ENCODE results near the gene ECHS1. TPM values are rescaled to one million over a fixed set of nuclear protein-coding genes. Genes with fewer than 3 reads are reported as not detected.

Gene ECHS1
- total RNA-seq, 2 experiments from 2014 or later, result 46.2 to 48.3 TPM

DNA sequence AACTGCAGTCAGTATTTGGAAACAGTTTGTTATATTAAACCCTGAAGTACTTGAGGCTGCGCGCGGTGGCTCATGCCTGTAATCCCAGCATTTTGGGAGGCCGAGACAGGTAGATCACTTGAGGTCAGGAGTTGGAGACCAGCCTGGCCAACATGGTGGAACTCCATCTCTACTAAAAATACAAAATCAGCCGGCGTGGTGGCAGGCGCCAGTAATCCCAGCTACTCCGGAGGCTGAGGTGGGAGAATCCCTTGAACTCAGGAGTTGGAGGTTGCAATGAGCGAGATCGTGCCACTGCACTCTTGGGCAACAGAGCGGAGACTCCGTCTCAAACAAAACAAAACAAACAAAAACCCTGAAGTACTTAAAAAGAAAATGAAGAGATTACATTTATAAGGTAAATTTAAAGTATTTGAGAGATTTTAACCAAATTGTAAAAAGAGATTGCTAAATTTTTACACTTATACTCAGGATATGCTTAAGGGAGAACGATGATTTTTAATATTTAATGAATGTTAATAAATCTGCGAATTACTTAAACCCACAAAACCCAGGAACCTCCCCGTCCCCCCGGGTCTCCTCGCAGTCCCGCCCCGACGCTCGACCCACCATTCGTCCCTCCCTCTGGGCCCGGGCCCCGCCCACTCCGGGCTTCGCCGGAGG, 20.4 kb upstream of the ECHS1 start:
- Histone ChIP-seq H3K27ac (ENCODE audit: low read depth, low read length, poor library complexity, severe bottlenecking) (peak overlapping the region; percentile 55), H3K36me3 (ENCODE audit: insufficient read depth, low read length) (peaks cover 31% of the 10 kb centered on the region), H4K20me1 (ENCODE audit: insufficient read depth, low read length) (no peaks in the 10 kb centered on the region), H3K4me1 (ENCODE audit: insufficient read depth, low read length, poor library complexity, severe bottlenecking) (peaks cover 57% of the 10 kb centered on the region), H3K9me3 (ENCODE audit: low read length) (no peaks in the 10 kb centered on the region), H3K4me3 (ENCODE audit: low read depth, low read length, poor library complexity, severe bottlenecking) (peak overlapping the region; percentile 99), H3K79me2 (ENCODE audit: insufficient read depth, low read depth, low read length) (peaks cover 50% of the 10 kb centered on the region), H2AFZ (ENCODE audit: low read length) (peak overlapping the region; percentile 27; the same call in 1 of the 2 replicates), H3K9me2 (ENCODE audit: insufficient read depth, low read length) (no peaks in the 10 kb centered on the region), H3K4me2 (ENCODE audit: low read length) (peak overlapping the region; percentile 67)
- intact Hi-C loops (cut with micrococcal nuclease; ENCODE audit: unreplicated experiment), result loop anchor here (5.0 kb wide), 2 partner anchors 86 to 1236 kb away; partner anchors contain the start of genes TUBGCP2 and ZNF511
- no peak for TF ChIP-seq EZH2phosphoT487 (IDR thresholded peaks at IDR 0.05; ENCODE audit: borderline replicate concordance, low read depth, low read length)
- TF ChIP-seq, protein P1, sequence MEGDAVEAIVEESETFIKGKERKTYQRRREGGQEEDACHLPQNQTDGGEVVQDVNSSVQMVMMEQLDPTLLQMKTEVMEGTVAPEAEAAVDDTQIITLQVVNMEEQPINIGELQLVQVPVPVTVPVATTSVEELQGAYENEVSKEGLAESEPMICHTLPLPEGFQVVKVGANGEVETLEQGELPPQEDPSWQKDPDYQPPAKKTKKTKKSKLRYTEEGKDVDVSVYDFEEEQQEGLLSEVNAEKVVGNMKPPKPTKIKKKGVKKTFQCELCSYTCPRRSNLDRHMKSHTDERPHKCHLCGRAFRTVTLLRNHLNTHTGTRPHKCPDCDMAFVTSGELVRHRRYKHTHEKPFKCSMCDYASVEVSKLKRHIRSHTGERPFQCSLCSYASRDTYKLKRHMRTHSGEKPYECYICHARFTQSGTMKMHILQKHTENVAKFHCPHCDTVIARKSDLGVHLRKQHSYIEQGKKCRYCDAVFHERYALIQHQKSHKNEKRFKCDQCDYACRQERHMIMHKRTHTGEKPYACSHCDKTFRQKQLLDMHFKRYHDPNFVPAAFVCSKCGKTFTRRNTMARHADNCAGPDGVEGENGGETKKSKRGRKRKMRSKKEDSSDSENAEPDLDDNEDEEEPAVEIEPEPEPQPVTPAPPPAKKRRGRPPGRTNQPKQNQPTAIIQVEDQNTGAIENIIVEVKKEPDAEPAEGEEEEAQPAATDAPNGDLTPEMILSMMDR (conservative IDR thresholded peaks at IDR 0.05; ENCODE audit: low read length), result no peak
- DNase-seq (ENCODE audit: low spot score), result no peak
- BruUV-seq (replicated peaks), result no TSS peak
- POLR2A ChIA-PET, result no interaction called here
- CTCF ChIA-PET (ENCODE audit: unreplicated experiment), result interaction anchor here (1.1 kb wide), 1 partner anchor 64 kb away, joined by 3 read pairs; no protein-coding TSS in a partner anchor

- intact Hi-C loops (cut with micrococcal nuclease; ENCODE audit: unreplicated experiment), result loop anchor here (5.0 kb wide), 2 partner anchors 85 to 1235 kb away; partner anchors contain the start of genes TUBGCP2 and ZNF511
- peak overlapping the region; percentile 74 for H3K4me3 ChIP-seq (ENCODE audit: low read depth, low read length, poor library complexity, severe bottlenecking)
- H3K79me2 ChIP-seq (ENCODE audit: insufficient read depth, low read depth, low read length), result peaks cover 47% of the 10 kb centered on the region
- peak overlapping the region; percentile 88 for H3K4me2 ChIP-seq (ENCODE audit: low read length)
- DNase-seq (ENCODE audit: low spot score), result peak; percentile 39
- no peak for TF ChIP-seq EZH2phosphoT487 (IDR thresholded peaks at IDR 0.05; ENCODE audit: borderline replicate concordance, low read depth, low read length)
- TF ChIP-seq, protein P1 (conservative IDR thresholded peaks at IDR 0.05; ENCODE audit: low read length), result no peak
- ChIA-PET POLR2A (interaction anchor here (0.9 to 1.2 kb wide), 2 partner anchors 33 kb away, joined by 3 to 5 read pairs; no protein-coding TSS in a partner anchor), CTCF (ENCODE audit: unreplicated experiment) (interaction anchor here (1.1 kb wide), 1 partner anchor 63 kb away, joined by 3 read pairs; no protein-coding TSS in a partner anchor)
- peak overlapping the region; percentile 99 for H3K27ac ChIP-seq (ENCODE audit: low read depth, low read length, poor library complexity, severe bottlenecking)
- no TSS peak for BruUV-seq (replicated peaks)
- no peaks in the 10 kb centered on the region for H4K20me1 ChIP-seq (ENCODE audit: insufficient read depth, low read length)
- H3K4me1 ChIP-seq (ENCODE audit: insufficient read depth, low read length, poor library complexity, severe bottlenecking), result peaks cover 66% of the 10 kb centered on the region
- H2AFZ ChIP-seq (ENCODE audit: low read length), result no peak overlapping the region
- H3K9me2 ChIP-seq (ENCODE audit: insufficient read depth, low read length), result no peaks in the 10 kb centered on the region
- peaks cover 17% of the 10 kb centered on the region for H3K36me3 ChIP-seq (ENCODE audit: insufficient read depth, low read length)
- no peaks in the 10 kb centered on the region for H3K9me3 ChIP-seq (ENCODE audit: low read length)
These were observed 18.8 kb upstream of the ECHS1 start for GRCh38 chr10:133391761-133392518.
